ENCODE results near the gene PPM1M. TPM values are rescaled to one million over a fixed set of nuclear protein-coding genes. Genes with fewer than 3 reads are reported as not detected.

PPM1M gene
- total RNA-seq, 1 donor from 2014 or later: 6.1 TPM

DNA sequence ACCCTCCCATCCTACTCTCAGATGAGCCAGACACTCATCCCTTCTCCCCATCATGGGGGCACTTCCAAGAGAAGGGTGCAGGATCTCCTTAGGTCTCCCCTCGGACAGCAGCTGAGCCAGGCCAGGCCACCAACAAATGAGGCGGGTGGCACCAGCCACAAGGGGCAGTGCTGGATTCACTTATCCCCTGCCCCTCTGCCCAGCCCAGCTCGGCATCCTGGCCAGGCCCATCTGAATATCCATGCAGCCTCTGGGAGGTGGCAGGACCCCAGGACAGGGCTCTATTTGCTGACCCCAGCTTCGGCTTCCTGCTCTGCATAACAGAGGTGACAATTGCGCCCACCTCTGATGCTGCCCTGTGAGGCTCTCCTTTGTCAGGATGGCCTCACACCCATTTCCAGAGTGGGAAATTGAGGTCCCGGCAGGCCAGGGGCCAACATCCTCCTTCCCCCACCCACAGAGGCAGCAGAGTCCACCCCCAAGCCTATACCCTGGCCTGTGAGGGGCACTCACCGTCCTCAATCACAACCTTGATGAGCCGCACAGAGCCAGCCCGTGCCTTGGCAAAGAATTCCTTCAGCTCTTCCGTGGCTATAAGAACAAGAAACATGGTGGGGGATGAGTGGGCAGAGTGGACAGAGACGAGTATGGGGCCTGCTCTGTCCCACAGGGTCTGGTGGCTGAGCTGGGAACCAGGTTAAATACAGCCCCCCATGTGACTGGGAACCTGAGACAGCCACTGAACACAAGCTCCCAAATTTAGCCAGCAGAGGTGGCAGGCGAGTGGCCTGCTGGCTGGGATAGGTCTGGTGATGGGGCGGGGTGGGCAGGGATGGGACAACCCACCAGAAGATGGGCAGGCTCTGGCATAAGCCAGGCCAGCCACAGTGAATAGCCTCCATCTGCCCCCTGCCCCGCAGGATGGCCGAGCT, 10.8 kb upstream of the PPM1M start:
- Mint-ChIP-seq H3K4me3 (ENCODE audit: low read depth) (no peak overlapping the region), H3K36me3 (ENCODE audit: insufficient read depth) (peaks cover 2% of the 10 kb centered on the region), H3K27me3 (no peaks in the 10 kb centered on the region), H3K4me1 (ENCODE audit: low read depth) (peaks cover 10% of the 10 kb centered on the region), H3K27ac (no peak overlapping the region), H3K9me3 (ENCODE audit: low read depth) (no peaks in the 10 kb centered on the region)
- TF ChIP-seq, protein P1, sequence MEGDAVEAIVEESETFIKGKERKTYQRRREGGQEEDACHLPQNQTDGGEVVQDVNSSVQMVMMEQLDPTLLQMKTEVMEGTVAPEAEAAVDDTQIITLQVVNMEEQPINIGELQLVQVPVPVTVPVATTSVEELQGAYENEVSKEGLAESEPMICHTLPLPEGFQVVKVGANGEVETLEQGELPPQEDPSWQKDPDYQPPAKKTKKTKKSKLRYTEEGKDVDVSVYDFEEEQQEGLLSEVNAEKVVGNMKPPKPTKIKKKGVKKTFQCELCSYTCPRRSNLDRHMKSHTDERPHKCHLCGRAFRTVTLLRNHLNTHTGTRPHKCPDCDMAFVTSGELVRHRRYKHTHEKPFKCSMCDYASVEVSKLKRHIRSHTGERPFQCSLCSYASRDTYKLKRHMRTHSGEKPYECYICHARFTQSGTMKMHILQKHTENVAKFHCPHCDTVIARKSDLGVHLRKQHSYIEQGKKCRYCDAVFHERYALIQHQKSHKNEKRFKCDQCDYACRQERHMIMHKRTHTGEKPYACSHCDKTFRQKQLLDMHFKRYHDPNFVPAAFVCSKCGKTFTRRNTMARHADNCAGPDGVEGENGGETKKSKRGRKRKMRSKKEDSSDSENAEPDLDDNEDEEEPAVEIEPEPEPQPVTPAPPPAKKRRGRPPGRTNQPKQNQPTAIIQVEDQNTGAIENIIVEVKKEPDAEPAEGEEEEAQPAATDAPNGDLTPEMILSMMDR (IDR thresholded peaks at IDR 0.05; ENCODE audit: unreplicated experiment): no peak
- DNase-seq (ENCODE audit: low spot score, unreplicated experiment): no peak

GRCh38 chr3:52236424-52236886, 9.1 kb upstream of the PPM1M start:
- H3K4me1 Mint-ChIP-seq (ENCODE audit: low read depth): peaks cover 16% of the 10 kb centered on the region
- H3K4me3 Mint-ChIP-seq (ENCODE audit: low read depth): no peak overlapping the region
- H3K27ac Mint-ChIP-seq: no peak overlapping the region
- TF ChIP-seq, protein P1 (IDR thresholded peaks at IDR 0.05; ENCODE audit: unreplicated experiment): peak; percentile 18
- peaks cover 2% of the 10 kb centered on the region for H3K36me3 Mint-ChIP-seq (ENCODE audit: insufficient read depth)
- no peaks in the 10 kb centered on the region for H3K9me3 Mint-ChIP-seq (ENCODE audit: low read depth)
- DNase-seq (ENCODE audit: low spot score, unreplicated experiment): no peak
- H3K27me3 Mint-ChIP-seq: no peaks in the 10 kb centered on the region

GRCh38 chr3:52237006-52237656, 8.4 kb upstream of the PPM1M start:
- Mint-ChIP-seq H3K36me3 (ENCODE audit: insufficient read depth) (no peaks in the 10 kb centered on the region), H3K27ac (no peak overlapping the region), H3K4me3 (ENCODE audit: low read depth) (peak overlapping the region; percentile 95), H3K4me1 (ENCODE audit: low read depth) (peaks cover 17% of the 10 kb centered on the region), H3K27me3 (peaks cover 4% of the 10 kb centered on the region), H3K9me3 (ENCODE audit: low read depth) (no peaks in the 10 kb centered on the region)
- DNase-seq (ENCODE audit: low spot score, unreplicated experiment): no peak
- TF ChIP-seq, protein P1 (IDR thresholded peaks at IDR 0.05; ENCODE audit: unreplicated experiment): no peak

DNA sequence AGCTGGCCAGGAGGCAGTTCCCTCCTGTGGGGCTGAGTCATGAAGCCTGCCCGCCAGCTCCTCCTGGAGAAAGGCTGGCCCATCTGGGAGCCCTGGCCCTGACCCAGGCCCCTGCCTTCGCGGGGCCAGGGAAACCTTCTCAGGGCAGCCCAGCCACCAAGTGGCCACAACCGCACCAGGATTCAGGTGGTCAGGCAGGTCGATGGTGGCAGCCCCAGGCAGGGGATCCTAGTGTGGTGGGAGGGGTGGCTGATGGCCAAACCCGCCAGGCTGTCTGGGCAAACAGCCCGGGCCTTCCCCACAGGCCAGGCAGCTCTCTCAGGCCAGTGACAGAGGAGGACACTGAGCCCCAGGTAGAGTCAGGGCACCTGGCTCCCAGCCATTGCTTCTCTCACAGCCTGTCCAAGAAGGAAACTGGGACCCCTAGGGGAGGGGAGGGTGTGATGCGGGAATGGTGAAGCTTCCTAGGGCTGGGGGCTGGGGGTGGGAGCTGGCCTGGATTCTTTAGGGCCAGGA, 7.8 kb upstream of the PPM1M start:
- Mint-ChIP-seq H3K9me3 (ENCODE audit: low read depth) (no peaks in the 10 kb centered on the region), H3K27me3 (peaks cover 5% of the 10 kb centered on the region), H3K4me3 (ENCODE audit: low read depth) (peak overlapping the region; percentile 95), H3K36me3 (ENCODE audit: insufficient read depth) (no peaks in the 10 kb centered on the region), H3K4me1 (ENCODE audit: low read depth) (peaks cover 17% of the 10 kb centered on the region), H3K27ac (no peak overlapping the region)
- DNase-seq (ENCODE audit: low spot score, unreplicated experiment): no peak
- TF ChIP-seq, protein P1 (IDR thresholded peaks at IDR 0.05; ENCODE audit: unreplicated experiment): no peak

- H3K4me3 Mint-ChIP-seq (ENCODE audit: low read depth): peak overlapping the region; percentile 95
- H3K27me3 Mint-ChIP-seq: peaks cover 6% of the 10 kb centered on the region
- peaks cover 17% of the 10 kb centered on the region for H3K4me1 Mint-ChIP-seq (ENCODE audit: low read depth)
- H3K9me3 Mint-ChIP-seq (ENCODE audit: low read depth): no peaks in the 10 kb centered on the region
- H3K36me3 Mint-ChIP-seq (ENCODE audit: insufficient read depth): no peaks in the 10 kb centered on the region
- no peak for DNase-seq (ENCODE audit: low spot score, unreplicated experiment)
- TF ChIP-seq, protein P1 (IDR thresholded peaks at IDR 0.05; ENCODE audit: unreplicated experiment): no peak
- H3K27ac Mint-ChIP-seq: peak overlapping the region; percentile 89
Observed at GRCh38 chr3:52238193-52238760, 7.3 kb upstream of the PPM1M start.
